Measurements from ENCODE around the gene ARID2.

DNA sequence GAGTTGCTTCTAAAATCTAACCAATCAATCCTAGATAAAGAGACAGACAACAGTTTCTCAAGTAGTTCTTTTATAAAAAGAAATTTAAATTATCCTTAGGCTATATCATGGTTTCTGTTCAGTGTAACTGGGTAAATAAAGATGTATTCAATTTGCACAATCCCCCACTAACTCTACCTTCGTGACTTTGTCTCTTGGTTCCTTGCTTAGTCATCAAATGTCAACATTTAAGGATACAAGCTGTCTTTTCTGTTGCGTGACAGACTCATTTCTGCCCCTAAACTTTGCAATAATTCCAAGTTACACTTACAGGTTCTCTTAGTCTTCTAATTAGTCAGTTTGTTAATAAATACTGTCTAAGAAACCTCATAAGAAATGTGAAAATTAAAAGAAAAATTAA, 210.3 kb downstream of the ARID2 start:
- no peak for TF ChIP-seq RCOR1 (IDR thresholded peaks at IDR 0.05; ENCODE audit: insufficient replicate concordance, low read length)
- TF ChIP-seq MXI1 (IDR thresholded peaks at IDR 0.05; ENCODE audit: borderline replicate concordance, low read depth, low read length): no peak
